Measurements from ENCODE around the gene RASL12. TPM values are rescaled to one million over a fixed set of nuclear protein-coding genes. Genes with fewer than 3 reads are reported as not detected.

RASL12 gene
- total and polyA plus RNA-seq, 2 of the 8 experiments (the other 6 are each of a cell fraction or from before 2014, with no cell fraction given), result 9.5 to 10.3 TPM

DNA sequence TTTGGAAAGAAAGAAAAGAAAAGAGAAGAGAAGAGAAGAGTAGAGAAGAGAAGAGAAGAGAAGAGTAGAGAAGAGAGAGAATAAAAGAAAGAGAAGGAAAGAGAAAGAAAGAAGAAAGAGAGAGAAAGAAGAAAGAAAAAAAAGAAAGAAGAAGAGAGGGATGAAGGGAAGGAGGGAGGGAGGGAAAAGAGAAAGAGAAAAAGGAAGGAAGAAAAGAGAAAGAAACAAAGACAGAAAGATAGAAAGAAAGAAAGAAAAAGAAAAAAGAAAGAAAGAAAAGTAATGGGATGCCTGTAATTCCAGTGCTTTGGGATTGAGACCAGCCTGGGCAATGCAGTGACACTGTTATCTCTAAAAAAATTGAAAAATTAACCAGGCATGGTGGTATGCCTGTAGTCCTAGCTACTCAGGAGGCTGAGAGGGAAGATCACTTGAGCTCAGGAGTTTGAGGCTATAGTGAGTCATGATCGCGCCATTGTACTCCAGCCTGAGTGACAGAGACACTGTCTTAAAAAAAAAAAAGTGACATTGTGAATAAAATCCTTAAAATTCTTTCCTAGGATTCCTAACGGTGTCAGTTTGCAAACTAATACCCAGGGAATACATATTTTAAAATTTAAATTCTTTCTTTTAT lies 1.7 kb downstream of the RASL12 start (continued):
- TF ChIP-seq BACH1 (IDR thresholded peaks at IDR 0.05; ENCODE audit: low read length), result no peak
- no peak for TF ChIP-seq RAD21 (IDR thresholded peaks at IDR 0.05 in 1 of 2, conservative IDR thresholded peaks at IDR 0.05 in 1 of 2; ENCODE audit: low read depth in 2 of 2, low read length in 2 of 2)
- TF ChIP-seq POLR2A (IDR thresholded peaks at IDR 0.05; ENCODE audit: control extremely low read depth in 1 of 2, low read depth in 2 of 2, low read length in 2 of 2), result no peak
- TF ChIP-seq, protein P1, sequence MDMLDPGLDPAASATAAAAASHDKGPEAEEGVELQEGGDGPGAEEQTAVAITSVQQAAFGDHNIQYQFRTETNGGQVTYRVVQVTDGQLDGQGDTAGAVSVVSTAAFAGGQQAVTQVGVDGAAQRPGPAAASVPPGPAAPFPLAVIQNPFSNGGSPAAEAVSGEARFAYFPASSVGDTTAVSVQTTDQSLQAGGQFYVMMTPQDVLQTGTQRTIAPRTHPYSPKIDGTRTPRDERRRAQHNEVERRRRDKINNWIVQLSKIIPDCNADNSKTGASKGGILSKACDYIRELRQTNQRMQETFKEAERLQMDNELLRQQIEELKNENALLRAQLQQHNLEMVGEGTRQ (IDR thresholded peaks at IDR 0.05; ENCODE audit: low read length), result no peak
